ENCODE data around the gene FGD5.
"Not testable (repeated sequence)": the region's sequence is repeated elsewhere in the genome, so short reads cannot be mapped to it uniquely, and the experiment has no call there.

The FGD5 gene

GRCh38 chr3:14879211-14879874 lies 60.6 kb downstream of the FGD5 start:
- DNase-seq, result peak in 4 of 6 experiments; percentile 17 to 40 (median 29)

GRCh38 chr3:14880447-14881106 lies 61.8 kb downstream of the FGD5 start:
- no peak for DNase-seq

- DNase-seq, result no peak
These were observed 64.5 kb downstream of the FGD5 start for GRCh38 chr3:14883226-14883625.

DNA sequence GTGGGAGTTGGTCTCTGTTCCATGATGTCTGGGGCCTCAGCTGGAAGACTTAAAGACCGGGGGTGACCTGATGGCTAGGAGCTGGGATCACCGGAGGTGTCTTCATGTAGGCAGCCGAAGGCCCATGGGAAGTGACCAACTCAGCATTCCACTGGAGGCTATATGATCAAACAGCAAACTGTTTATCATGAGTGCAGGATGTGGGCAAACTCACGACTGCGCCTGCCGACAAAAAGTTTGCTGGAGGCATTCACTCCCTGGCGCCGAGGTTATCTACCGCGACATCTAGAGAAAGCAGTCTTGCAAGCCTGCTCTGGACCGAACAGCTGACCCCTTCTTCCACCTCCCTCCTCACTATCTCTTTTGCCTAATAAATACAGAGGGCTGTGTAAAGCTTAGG lies 65.9 kb downstream of the FGD5 start:
- DNase-seq, result peak in 4 of 6 experiments; percentile 4 to 32 (median 18)

GRCh38 chr3:14885307-14885706 lies 66.5 kb downstream of the FGD5 start:
- DNase-seq, result peak in 3 of 6 experiments; percentile 13 to 39 (median 14)

GRCh38 chr3:14886101-14886500 lies 67.3 kb downstream of the FGD5 start:
- DNase-seq, result no peak

DNA sequence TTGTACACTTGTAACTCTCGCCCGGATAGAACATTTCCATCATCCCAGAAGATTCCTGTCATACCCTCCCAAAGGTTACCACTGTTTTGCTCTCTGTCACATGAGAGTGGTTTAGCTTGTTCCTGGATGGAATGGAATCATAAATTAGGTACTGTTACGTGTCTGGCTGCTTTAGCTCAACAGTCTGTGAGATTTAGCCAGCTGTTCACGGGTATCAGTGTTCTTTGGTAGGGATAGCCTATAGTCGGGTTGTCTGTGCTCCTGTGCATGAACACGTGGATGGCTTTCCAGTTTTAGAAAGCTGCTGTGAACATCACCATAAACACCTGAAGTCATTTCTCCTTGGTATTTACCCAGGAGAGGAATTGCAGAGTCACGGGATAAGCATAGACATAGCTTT lies 70.4 kb downstream of the FGD5 start:
- DNase-seq, result no peak

- no peak for DNase-seq
These were observed 71.2 kb downstream of the FGD5 start for GRCh38 chr3:14889943-14890342.

GRCh38 chr3:14890476-14890875 lies 71.7 kb downstream of the FGD5 start:
- DNase-seq, result no peak

DNA sequence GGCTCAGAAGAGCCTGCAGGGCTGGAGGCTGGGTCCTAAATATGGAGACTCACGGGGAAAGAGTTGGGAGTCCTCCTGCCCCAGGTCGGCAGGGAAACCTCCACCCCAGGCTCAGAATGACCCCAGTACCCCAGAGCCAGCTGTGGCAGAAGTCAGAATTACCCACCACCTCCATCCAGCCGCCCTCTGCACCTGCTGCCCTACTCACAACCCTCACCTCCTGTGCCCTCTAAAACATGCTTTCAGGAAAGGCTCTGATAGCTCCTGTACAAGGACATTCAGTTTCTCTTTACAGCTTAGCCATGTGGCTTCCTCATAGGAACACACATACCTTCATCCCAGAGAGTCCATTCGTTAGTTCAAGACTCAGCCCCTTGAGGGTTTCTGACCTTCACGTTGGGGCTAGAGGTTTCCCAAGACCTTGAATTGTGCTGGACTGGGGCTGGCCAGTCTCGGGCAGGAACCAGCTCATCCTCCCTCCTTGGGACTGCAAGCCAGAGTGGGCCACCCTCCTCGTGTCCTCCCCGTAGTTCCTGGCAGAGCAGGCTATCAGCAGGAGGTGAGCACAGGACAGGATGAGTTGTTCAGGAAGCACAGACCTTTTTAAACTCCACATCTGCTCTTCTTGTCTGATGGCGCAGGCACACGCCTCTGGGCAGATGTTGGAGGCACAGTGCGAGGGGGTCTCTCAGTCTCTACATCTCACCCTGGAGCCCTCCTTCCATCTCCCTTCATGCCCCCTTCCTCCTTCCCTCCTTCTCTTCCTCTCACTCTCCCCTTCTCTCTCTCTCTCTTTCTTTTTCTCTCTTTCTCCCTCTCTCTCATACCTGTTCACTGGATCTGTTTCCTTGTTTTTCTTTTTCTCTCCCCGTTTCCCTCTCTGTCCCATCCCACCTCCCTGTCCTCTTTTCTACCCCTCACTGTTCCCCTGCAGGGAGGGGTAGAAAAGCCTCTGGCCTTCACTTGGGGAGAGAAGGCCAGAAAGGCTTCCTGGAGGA lies 72.7 kb downstream of the FGD5 start:
- DNase-seq, result no peak

DNA sequence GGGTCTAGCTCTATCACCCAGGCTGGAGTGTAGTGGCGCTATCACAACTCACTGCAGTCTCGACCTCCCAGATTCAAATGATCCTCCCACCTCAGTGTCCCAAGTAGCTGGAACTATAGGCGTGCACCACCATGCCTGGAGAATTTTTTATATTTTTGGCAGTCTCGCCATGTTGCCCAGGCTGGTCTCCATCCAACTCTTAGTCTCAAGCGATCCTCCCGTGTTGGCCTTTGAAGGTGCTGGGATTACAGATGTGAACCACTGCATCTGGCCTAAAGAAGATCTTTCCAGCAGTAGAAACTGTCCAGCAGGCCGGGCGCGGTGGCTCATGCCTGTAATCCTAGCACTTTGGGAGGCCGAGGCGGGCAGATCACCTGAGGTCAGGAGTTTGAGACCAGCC lies 73.5 kb downstream of the FGD5 start:
- no peak for DNase-seq

DNA sequence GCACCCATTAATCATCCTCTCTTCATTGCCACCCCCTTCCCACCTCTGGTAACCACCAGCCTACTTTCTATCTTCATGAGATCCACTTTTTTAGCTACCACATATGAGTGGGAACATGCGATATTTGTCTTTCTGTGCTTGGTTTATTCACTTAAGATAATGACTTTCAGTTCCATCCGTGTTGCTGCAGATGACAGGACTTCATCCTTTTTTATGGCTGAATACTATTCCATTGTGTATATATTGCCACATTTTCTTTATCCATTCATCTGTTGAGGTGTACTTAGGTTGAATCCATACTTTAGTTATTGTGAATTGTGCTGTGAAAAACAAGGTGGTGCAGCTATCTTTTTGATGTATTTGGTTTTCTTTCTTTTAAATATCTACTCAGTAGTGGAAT lies 75.3 kb downstream of the FGD5 start:
- no peak for DNase-seq

- DNase-seq, result no peak
These were observed 78.5 kb downstream of the FGD5 start for GRCh38 chr3:14897266-14897665.

DNA sequence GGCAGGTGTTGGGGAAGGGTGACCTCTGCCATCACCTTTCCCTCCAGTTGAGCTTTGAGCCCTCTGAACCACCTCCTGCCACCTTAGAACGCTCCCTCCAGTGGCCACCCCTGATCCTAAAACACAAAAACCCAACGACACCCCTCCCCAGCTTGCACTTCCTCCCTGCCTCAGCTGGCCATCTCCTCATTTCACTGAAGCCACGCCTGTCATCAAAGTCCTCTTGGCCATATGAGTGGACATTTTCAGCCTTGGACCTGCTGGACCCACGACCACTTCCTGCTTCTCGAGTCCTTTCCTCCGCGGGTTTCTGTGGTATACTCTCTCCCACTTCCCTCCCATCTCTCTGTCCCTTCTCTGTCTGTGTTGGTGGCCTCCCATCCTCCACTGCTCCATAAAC lies 80.2 kb downstream of the FGD5 start:
- DNase-seq, result no peak

DNA sequence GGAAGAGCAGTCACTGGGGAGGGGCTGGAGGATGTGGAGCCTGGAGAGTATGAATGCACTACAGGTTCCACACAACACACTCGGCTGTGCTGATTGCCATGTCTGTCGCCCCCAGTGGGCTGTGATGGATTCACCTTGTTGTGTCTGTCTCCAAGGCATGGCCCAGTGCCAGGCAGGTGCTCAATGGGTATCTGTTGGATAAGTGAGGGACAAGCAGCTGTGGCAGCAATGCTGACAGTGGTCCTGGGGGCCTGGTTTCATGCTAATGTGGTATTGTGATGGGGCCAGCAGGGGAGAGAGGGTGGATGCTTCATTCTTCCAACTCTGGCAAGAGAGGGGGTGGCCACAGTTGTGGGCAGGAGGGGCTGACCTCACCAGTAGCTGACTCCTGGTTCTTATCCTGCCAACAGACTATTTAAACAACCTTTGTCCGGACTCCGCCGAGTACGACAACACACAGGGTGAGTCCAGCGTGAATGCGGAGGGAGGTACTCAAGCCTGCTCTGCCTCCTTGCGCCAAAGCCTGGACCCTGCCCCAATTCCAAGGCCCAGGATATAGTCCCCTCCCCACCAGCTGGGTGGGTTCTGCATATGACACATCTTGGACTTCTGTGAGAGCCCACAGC lies 81.3 kb downstream of the FGD5 start:
- DNase-seq, result no peak

DNA sequence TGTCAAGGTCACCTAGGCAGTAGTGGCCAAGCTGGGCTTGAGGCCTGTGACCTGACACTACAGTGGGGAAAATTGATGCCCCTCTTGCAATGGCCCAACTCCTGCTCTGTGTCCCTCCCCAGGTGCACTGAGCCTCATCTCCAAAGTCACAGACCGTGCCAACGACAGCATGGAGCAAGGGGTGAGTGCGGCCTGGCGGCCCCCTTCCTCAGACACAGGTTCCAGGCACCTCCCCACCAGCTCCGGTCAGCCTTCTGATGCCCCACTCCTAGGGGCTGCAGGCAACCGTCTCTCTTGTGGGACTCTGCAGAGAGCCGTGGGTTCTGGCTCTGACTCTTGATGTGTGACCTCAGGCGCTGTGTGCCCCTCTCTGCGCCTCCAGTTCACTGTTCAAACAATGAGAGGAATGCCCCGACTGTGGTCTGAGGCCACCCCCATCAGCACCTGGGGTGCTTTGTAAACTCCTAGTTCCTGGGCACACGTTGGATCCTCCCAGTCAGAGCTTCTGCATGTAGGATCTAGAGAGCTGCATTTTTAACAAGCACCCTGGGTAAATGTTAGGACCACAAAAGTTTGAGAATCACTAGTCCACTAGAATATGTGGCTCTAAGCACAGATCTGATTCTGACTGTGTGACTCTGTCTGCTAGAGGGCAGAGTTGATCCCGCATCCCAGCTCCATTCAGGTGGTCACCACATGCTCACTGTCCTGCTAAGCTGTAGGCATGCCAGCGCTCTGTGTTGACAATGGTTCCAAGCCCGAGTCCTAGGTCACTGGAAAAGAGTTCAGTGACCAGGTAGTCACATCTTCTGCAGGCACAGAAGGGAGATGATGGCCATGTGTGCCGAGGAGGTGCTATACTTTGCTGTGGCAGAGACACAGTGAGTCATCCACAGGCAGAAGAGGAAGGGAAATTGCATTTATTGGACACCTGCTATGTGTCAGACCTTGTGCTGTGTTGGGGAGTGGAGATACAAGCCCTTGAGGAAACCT lies 82.4 kb downstream of the FGD5 start:
- DNase-seq, result no peak

DNA sequence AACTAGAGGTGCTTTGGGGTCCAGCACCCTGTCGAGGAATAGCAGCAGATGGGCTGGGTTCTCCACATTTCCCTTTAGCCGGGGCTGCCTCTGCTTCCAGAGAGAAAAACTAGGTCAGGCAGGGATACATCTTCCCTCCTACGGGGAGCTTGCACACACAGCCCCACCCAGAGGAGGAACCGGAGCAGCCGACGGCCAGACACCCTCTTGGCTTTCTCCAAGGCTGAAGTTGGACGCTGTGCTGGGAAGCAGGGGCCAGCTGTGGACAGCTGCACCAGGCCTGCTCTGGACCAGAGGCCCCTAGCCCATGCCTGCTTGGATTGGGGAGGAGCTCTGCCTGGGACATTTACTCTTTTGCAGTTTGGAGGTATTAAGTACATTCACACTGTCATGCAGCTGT lies 84.0 kb downstream of the FGD5 start:
- DNase-seq, result no peak

- not testable (repeated sequence) for DNase-seq
These were observed 84.7 kb downstream of the FGD5 start for GRCh38 chr3:14903501-14903900.

DNA sequence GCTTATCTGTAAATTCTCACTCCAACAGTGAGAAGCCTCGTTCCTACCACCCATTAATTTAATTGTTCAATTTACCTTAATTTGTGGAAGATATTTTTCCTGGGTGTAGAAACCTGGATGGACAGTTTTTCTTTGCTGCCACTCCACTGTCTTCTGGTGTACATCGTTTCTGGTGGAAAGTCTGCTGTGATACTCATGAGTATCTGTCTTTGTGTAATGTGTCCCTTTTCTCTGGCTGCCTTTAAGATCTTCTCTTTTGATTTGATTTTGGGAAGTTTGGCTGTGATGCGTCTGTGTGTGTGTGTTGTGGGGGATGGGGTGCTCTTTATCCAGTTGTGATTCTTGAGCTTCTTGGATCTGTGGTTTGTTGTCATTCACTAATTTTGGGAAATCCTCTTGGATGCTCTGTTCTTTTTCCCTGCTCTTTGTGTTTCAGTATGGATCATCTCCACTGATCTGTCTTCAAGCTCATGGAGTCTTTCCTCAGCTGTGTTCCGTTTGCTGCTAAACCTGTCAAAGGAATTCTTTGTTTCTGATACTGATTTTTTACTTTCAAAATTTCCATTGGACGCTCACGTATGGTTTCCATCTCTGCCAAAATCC lies 86.4 kb downstream of the FGD5 start:
- DNase-seq, result no peak

- DNase-seq, result no peak
These were observed 87.7 kb downstream of the FGD5 start for GRCh38 chr3:14906355-14906971.

All from stimulated activated naive CD4-positive, alpha-beta T cell (primary cell).